Testis (tissue), 2 donors: Measurements from ENCODE around the gene ELK3.

Experiments
- POLR2A ChIP-seq: fragments of 450-650 bp; IDR thresholded peaks from one replicate; pipeline ENCODE4 v1.6.1; 2017; ENCODE audit warnings: antibody characterized with exemption, mild to moderate bottlenecking, moderate library complexity
- TF ChIP-seq, protein P1 (sequence below), 3 experiments: fragments of 450-650 bp in 2 of 3; fragments of 200-600 bp in 1 of 3; sonication (generic) in 1 of 3; IDR thresholded peaks; one replicate each; pipeline ENCODE4 v1.5.1; 2016 to 2019; ENCODE audit warnings: antibody characterized with exemption in 3 of 3, mild to moderate bottlenecking in 2 of 3, moderate library complexity in 1 of 3

DNA sequence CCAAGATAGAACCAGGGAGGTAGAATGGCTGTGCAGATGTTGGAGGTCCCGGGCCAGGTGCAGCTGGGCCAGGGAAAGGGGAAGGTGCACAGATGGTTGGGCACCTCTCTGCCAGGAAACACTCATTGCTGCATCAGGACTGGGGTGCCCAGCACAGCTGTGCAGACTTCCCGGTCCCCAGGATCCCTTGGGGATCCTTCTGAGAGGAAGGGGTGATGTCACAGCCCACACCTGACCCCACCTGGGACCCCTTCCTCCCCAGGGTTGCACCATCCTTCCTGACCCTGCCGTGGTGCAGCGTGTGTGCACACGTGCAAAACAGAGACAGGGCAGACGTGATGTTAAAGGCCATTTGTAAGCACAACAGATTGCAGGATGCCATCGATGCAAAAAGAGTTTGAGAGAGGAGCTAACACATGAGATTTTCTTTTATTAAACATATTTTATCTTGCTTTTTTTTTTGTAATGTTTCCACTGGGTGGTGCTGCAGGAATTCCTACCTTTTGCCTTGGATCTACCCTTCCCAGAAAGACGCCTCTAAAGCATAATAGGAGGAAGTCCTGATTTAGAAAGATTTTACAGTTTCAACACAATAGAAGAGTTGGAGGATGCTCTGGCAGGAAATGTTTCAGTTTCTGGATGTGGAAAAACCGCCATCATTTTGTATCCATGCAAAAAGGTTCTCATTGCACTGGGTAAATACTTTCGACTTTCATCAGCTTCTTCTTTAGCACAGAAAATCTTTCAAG is 14.8 kb downstream of the ELK3 start:
- TF ChIP-seq, protein P1, sequence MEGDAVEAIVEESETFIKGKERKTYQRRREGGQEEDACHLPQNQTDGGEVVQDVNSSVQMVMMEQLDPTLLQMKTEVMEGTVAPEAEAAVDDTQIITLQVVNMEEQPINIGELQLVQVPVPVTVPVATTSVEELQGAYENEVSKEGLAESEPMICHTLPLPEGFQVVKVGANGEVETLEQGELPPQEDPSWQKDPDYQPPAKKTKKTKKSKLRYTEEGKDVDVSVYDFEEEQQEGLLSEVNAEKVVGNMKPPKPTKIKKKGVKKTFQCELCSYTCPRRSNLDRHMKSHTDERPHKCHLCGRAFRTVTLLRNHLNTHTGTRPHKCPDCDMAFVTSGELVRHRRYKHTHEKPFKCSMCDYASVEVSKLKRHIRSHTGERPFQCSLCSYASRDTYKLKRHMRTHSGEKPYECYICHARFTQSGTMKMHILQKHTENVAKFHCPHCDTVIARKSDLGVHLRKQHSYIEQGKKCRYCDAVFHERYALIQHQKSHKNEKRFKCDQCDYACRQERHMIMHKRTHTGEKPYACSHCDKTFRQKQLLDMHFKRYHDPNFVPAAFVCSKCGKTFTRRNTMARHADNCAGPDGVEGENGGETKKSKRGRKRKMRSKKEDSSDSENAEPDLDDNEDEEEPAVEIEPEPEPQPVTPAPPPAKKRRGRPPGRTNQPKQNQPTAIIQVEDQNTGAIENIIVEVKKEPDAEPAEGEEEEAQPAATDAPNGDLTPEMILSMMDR (IDR thresholded peaks at IDR 0.05): no peak
- no peak for TF ChIP-seq POLR2A
